Mesodermal cell (in vitro differentiated cells): Measurements from ENCODE around the gene BZW2.
"Not testable (repeated sequence)": the region's sequence is repeated elsewhere in the genome, so short reads cannot be mapped to it uniquely, and the experiment has no call there.

Experiments
- H3K27ac ChIP-seq: 2 replicates; pipeline ENCODE4 v1.7.0; 2013; ENCODE audit warnings: mild to moderate bottlenecking, low read depth, low read length, moderate library complexity; ENCODE audit not compliant: severe bottlenecking
- H3K36me3 ChIP-seq: 2 replicates; pipeline ENCODE4 v1.7.1; 2013; ENCODE audit warnings: mild to moderate bottlenecking, low read length, moderate library complexity; ENCODE audit not compliant: control insufficient read depth, insufficient read depth
- H3K4me1 ChIP-seq: one replicate; pipeline ENCODE4 v1.7.1; 2013; ENCODE audit warnings: mild to moderate bottlenecking, low read length; ENCODE audit not compliant: insufficient read depth, control insufficient read depth, poor library complexity, severe bottlenecking
- H3K4me3 ChIP-seq: 2 replicates; pipeline ENCODE4 v1.7.0; 2013; ENCODE audit warnings: low read length, control low read depth, mild to moderate bottlenecking; ENCODE audit not compliant: insufficient read depth, poor library complexity, severe bottlenecking; ENCODE audit errors: extremely low read depth
- H3K9me3 ChIP-seq: 2 replicates; pipeline ENCODE4 v1.7.1; 2013; ENCODE audit warnings: mild to moderate bottlenecking, low read length, moderate library complexity; ENCODE audit not compliant: control insufficient read depth
- WGBS, 2 experiments: methylation state at CpG; one replicate each; pipeline ENCODE4 v1.1.5; 2013; ENCODE audit warnings: missing lambda C conversion rate in 2 of 2; ENCODE audit not compliant: insufficient coverage in 2 of 2; 5-methylcytosine and 5-hydroxymethylcytosine counted together

BZW2 gene

DNA sequence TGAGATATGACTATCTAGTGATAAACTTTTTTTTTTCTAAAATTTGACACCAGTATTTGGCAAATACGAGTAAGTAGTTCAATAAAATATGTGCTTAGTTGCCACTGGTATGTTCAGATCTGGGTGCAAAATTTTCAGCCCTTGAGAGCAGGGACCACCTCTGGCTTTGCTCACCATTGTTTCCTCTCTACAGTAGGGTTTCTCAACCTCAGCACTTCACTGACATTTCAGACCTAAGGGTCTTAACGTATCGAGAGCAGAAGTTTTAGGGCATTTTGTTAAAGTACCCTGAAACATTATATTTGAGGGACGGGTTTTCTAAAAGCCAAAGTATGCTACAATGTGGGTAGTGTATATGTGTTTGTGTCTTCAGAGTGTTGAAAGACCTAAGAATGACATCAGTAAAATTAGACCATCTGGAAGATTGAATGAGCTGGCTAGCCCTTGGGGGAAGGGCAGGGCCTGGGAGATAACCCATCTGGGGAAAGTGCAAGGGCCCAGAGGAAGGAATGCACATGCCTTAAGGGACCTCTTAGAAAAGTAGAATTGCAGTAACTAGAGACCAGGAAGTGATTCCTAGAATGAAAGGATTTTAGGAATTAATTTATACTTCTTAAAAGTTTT, 11.8 kb downstream of the BZW2 start:
- WGBS, 2 experiments: 79 to 100% methylated on average over 2 to 3 of the region's 4 CpGs

DNA sequence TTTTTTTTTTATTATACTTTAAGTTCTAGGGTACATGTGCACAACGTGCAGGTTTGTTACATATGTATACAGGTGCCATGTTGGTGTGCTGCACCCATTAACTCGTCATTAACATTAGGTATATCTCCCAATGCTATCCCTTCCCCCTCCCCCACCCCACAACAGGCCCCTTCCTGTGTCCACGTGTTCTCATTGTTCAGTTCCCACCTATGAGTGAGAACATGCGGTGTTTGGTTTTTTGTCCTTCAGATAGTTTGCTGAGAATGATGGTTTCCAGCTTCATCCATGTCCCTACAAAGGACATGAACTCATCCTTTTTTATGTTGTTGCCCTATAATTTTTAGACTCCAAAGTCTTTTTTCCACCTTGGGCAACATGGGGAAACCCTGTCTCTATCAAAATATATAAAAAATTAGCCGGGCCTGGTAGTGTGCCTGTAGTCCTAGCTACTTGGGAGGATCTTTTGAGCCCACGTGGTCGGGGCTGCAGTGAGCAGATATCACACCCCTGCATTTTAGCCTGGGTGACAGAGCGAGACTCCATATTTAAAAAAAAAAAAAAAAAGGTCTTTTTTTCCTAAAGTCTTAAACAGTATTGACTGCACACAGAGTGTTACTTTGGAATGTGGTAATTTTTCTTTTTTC, 14.0 kb downstream of the BZW2 start:
- H3K9me3 ChIP-seq, H3K27ac ChIP-seq, H3K36me3 ChIP-seq, H3K4me3 ChIP-seq: not testable (repeated sequence)
- peaks cover 32% of the 10 kb centered on the region for H3K4me1 ChIP-seq
- WGBS, 2 experiments: 90 to 91% methylated on average over 2 to 3 of the region's 8 CpGs

More for the DNA sequence above, 11.8 kb downstream of the BZW2 start:
- Histone ChIP-seq H3K36me3 (no peaks in the 10 kb centered on the region), H3K4me1 (peaks cover 32% of the 10 kb centered on the region), H3K27ac (peak overlapping the region; percentile 77), H3K4me3 (no peak overlapping the region), H3K9me3 (no peaks in the 10 kb centered on the region)

DNA sequence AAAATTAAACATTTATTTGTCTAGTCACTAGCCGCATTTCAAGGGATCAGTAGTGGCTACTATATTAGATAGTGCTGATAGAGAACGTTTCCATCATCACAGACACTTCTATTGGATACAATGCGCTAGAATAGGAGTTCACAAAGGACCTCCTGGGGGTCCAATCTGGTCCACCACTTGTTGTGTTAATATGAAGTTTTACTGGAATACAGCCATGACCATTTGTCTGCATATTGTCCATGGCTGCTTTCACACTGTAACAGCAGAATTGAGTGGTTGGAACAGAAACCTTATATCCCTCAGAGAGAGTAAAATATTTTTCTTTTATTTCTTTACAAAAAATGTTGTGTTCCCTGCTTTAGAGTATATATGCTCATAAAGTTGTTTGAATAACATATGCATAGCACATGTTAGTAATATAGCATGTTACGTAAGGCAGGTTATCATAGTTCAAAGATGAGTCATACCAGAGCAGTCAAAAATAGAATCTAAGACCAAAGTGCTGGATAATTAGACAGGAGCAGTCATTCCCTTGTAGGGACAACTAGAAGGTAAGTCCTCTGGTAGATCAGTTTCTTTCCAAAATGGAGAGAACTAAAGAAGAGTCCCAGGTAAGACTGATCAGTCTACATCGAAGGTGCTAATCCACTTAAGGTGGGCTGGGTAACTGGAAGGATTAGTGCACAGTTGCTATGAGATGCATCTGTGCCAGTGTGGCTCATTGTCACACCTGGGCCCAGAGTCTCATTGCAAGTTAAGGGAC, 14.9 kb downstream of the BZW2 start:
- peaks cover 9% of the 10 kb centered on the region for H3K36me3 ChIP-seq
- peak overlapping the region; percentile 30 for H3K27ac ChIP-seq
- WGBS, 2 experiments: 81 to 88% methylated on average over 2 to 4 of the region's 5 CpGs
- H3K9me3 ChIP-seq: no peaks in the 10 kb centered on the region
- H3K4me3 ChIP-seq: no peak overlapping the region
- H3K4me1 ChIP-seq: peaks cover 29% of the 10 kb centered on the region

DNA sequence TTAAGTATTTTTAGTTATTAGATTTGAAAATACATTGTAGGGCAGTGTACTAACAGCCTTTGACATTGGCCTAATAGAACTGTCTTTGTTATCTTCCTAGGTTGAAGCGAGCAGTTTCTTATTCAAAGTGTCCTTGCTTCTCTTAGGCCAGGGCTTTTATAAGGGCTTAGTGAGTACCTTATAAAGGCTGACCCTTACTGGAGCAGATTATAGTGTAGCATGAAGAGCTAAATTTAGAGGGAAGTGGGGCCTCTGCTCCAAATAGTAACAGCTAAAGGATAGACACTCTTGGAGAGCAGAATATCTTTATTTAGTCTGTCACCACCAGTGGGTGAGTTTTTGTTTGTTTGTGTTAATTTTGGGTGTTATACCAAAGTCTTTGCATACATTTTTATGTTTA, 15.9 kb downstream of the BZW2 start:
- Histone ChIP-seq H3K36me3 (peaks cover 14% of the 10 kb centered on the region), H3K4me1 (peaks cover 29% of the 10 kb centered on the region), H3K4me3 (no peak overlapping the region), H3K27ac (no peak overlapping the region), H3K9me3 (no peaks in the 10 kb centered on the region)
- 80% methylated on average over 1 of the region's 1 CpG; no CpG with 5 or more reads in 1 of the 2 experiments for WGBS, 2 experiments

DNA sequence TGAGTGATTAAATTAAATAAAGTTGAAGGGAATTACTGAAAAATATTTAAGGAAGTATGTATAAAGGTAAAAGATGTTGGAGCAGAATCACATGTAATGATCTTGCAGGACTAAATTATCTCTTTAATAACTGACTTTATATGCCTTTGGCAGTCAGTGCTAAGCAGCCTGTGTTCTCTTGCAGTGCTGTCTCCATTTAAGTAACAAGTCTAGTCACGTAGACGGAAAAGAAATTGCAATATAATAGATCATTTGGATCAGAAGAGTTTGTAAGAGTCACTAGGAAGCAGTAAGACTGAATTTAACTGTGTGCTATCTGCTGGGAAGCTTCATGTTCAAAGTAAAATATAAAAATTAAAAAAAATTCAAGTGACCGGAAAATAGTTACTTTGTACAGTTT, 21.4 kb downstream of the BZW2 start:
- WGBS, 2 experiments: 94% methylated on average over 2 of the region's 3 CpGs; no CpG with 5 or more reads in 1 of the 2 experiments

DNA sequence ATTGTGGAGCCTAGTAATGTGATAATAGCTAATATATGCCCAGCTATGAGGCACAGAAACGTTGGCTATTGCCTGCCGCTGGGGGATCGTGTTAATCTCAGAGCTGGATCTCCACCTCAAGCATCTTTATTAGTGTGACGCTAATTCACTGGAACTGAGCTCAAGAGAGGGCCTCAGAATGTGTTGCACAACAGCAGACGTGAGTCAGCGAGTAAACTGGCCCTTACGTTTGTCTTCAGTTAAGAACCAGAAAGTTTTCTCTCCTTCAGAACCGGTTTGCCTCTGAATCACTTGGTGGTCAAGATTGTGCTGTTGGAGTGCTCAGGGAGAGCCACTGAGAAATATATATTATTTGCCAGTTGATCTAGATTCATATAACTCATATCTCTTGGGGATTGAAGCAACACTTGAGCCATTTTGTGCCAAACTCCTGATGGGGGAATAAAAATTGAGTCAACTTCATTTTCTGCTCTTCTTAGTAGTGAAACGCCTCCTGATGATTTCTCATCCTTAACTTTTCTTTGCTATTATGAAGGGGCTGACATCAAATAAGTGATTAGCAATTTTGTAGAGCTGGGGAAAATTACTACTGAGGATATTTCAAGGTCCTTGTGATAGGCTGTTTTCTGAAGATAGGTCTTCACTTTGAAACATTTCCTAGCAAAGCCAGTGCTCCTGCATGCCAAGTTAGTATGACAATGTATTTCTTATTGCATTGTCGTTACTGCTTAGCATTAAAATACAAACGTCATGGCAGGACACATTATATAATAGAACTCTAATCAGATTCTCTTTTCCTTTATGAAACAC, 22.3 kb downstream of the BZW2 start:
- Histone ChIP-seq H3K4me3 (no peak overlapping the region), H3K27ac (peak overlapping the region; percentile 61), H3K36me3 (peaks cover 60% of the 10 kb centered on the region)

More for the DNA sequence above, 21.4 kb downstream of the BZW2 start:
- Histone ChIP-seq H3K9me3 (no peaks in the 10 kb centered on the region), H3K4me1 (peaks cover 14% of the 10 kb centered on the region), H3K27ac (peak overlapping the region; percentile 61), H3K36me3 (peaks cover 53% of the 10 kb centered on the region), H3K4me3 (no peak overlapping the region)

DNA sequence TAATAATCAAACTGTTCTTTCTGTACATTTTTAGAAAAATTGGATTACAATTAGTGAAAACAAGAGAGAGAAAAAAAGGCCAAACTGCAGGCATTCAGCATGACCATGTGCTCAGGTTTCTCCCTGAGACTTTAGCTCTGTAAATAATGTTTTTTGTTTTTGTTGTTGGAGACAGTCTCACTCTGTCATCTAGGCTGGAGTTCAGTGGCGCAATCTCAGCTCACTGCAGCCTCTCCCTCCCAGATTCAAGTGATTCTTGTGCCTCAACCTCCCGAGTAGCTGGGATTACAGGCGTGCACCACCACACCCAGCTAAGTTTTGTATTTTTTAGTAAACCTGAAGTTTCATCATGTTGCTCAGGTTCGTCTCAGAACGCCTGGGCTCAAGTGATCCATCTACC, 23.0 kb downstream of the BZW2 start:
- Histone ChIP-seq H3K4me1 (peaks cover 14% of the 10 kb centered on the region), H3K27ac (no peak overlapping the region), H3K36me3 (peaks cover 60% of the 10 kb centered on the region), H3K4me3 (no peak overlapping the region), H3K9me3 (no peaks in the 10 kb centered on the region)
- WGBS, 2 experiments: 79 to 86% methylated on average over 4 of the region's 5 CpGs

More for the DNA sequence above, 22.3 kb downstream of the BZW2 start:
- Histone ChIP-seq H3K4me1 (peaks cover 14% of the 10 kb centered on the region), H3K9me3 (no peaks in the 10 kb centered on the region)
- WGBS, 2 experiments: 73 to 84% methylated on average over 7 to 9 of the region's 11 CpGs

DNA sequence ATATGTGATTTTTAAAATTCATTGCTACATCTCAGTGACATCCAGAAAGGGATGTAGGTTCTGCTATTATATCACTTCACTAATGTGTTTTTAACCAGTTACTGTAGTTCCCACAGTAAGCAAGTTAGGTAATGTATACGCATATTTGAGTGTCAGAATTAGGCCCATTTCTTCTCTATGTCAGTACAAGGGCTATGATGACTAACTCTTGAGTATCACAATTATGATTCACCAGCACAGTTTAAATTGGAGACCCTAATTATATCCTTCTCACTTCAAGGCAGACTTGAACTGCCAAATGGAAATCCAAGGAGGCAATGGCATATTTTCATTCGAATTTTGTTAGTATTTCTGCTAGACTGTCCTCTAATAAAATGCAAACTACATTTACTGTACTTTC, 23.6 kb downstream of the BZW2 start:
- H3K36me3 ChIP-seq: peaks cover 60% of the 10 kb centered on the region
- 82% methylated on average over 2 of the region's 2 CpGs; no CpG with 5 or more reads in 1 of the 2 experiments for WGBS, 2 experiments
- no peak overlapping the region for H3K4me3 ChIP-seq
- peaks cover 14% of the 10 kb centered on the region for H3K4me1 ChIP-seq
- no peak overlapping the region for H3K27ac ChIP-seq
- H3K9me3 ChIP-seq: no peaks in the 10 kb centered on the region

DNA sequence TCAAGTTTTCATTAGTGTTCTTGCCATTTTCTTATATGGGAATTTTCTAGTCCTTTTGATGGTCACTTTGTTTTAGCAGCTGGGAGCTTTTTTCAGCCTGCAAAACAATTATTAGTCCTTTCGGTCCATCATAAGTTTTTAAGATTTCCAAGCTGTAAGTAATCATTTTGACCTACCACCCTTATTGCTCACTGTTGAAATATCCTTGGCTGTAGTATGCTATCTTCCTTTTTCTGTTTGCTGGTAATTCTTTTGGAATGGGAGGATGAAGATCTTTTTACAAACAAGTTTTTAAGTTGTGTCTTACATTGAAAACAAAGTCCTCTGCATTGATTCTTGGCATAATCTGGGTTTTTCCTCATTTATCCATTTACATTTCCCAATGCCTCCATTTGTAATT, 24.0 kb downstream of the BZW2 start:
- WGBS, 2 experiments: 80% methylated on average over 1 of the region's 1 CpG; no CpG with 5 or more reads in 1 of the 2 experiments
- no peak overlapping the region for H3K27ac ChIP-seq

DNA sequence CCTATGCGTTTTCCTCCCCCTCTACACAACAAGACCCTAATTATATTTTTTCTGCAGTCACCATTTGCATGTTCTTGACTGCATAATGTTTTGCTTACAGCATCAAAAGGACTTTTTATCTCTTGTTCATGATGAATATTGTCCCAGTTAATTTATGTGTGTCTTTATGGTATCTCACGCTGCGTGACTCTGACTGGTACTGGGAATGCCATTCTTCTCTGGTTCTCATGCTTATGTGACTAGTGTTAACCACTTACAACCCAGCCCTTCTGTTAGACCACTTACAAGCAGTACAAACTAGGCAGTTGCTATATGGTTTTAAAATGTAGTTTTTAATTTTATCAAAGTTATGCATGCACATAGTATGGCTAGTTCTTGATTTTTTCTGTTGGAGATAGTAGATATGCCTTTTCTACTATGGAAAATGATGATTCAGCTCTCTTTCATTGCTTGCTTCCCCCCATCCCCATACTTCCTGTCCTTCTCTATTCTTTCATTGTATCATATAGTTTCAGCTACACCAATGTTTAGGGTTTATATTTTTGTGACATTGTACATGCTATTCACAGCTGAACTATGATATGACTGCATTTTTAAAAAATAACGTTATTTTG, 24.9 kb downstream of the BZW2 start:
- H3K9me3 ChIP-seq: no peaks in the 10 kb centered on the region
- no peak overlapping the region for H3K4me3 ChIP-seq
- peaks cover 14% of the 10 kb centered on the region for H3K4me1 ChIP-seq
- no peak overlapping the region for H3K27ac ChIP-seq
- WGBS, 2 experiments: 90 to 100% methylated on average over 1 to 3 of the region's 4 CpGs
- H3K36me3 ChIP-seq: peaks cover 68% of the 10 kb centered on the region

More for the DNA sequence above, 24.0 kb downstream of the BZW2 start:
- H3K4me1 ChIP-seq: peaks cover 14% of the 10 kb centered on the region
- no peaks in the 10 kb centered on the region for H3K9me3 ChIP-seq
- H3K4me3 ChIP-seq: no peak overlapping the region
- peaks cover 64% of the 10 kb centered on the region for H3K36me3 ChIP-seq
